GM12891 (cell line): ENCODE measurements around the gene RAMP1.

Source experiments
- POLR2A ChIP-seq: IDR thresholded peaks from 2 replicates; pipeline ENCODE4 v1.6.1; 2011; ENCODE audit warnings: low read depth, low read length, control low read depth
- POLR2AphosphoS5 ChIP-seq: IDR thresholded peaks from 2 replicates; pipeline ENCODE4 v1.6.1; 2011; ENCODE audit warnings: low read depth, low read length, control low read depth
- TAF1 ChIP-seq: IDR thresholded peaks from 2 replicates; pipeline ENCODE4 v1.6.1; 2011; ENCODE audit warnings: low read depth, low read length, control low read depth

GRCh38 chr2:237898057-237898414 lies 38.6 kb downstream of the RAMP1 start:
- TF ChIP-seq POLR2A (no peak), TAF1 (no peak), POLR2AphosphoS5 (no peak)
